SW 1271 (cell line): ENCODE data around the gene FBRS.
"Not testable (repeated sequence)": the region's sequence is repeated elsewhere in the genome, so short reads cannot be mapped to it uniquely, and the experiment has no call there.

ENCODE experiments used
- DNase-seq, 2 experiments: peaks; one replicate each; lab custom pipeline; 2025; lab: John Stamatoyannopoulos, UW

Gene FBRS

GRCh38 chr16:30657866-30658730 is at the start of gene FBRS:
Gene FBRS, plus strand, starts transcription at chr16:30658431. Its CDS starts 1,088 bp downstream, at chr16:30659519.
- peak; percentile 99 to 100 for DNase-seq

GRCh38 chr16:30609002-30609925 is 49.0 kb upstream of the FBRS start:
- DNase-seq: peak in 1 of 2 experiments; percentile 23

GRCh38 chr16:30609926-30610839 is 48.0 kb upstream of the FBRS start, which contains the start of gene ZNF689:
Gene ZNF689, minus strand, starts transcription at chr16:30610389. Its CDS starts 348 bp downstream, at chr16:30610041.
- DNase-seq: peak; percentile 92 to 97

GRCh38 chr16:30615358-30616091 is 42.7 kb upstream of the FBRS start:
- DNase-seq: peak in 1 of 2 experiments; percentile 16

- DNase-seq: no peak
Measured at GRCh38 chr16:30619202-30619601, 39.0 kb upstream of the FBRS start.

GRCh38 chr16:30619638-30620037 is 38.6 kb upstream of the FBRS start:
- no peak for DNase-seq

- DNase-seq: no peak
Measured at GRCh38 chr16:30620169-30620568, 38.1 kb upstream of the FBRS start.

GRCh38 chr16:30621765-30622164 is 36.5 kb upstream of the FBRS start:
- DNase-seq: no peak

GRCh38 chr16:30622455-30623032 is 35.7 kb upstream of the FBRS start:
- no peak for DNase-seq

- no peak for DNase-seq
Measured at GRCh38 chr16:30623536-30624283, 34.5 kb upstream of the FBRS start.

- no peak for DNase-seq
Measured at GRCh38 chr16:30626236-30626635, 32.0 kb upstream of the FBRS start.

- peak; percentile 36 to 70 for DNase-seq
Measured at GRCh38 chr16:30628628-30629540, 29.3 kb upstream of the FBRS start.

GRCh38 chr16:30632454-30632853 is 25.8 kb upstream of the FBRS start:
- not testable (repeated sequence) for DNase-seq

GRCh38 chr16:30633526-30633925 is 24.7 kb upstream of the FBRS start:
- DNase-seq: no peak

- no peak for DNase-seq
Measured at GRCh38 chr16:30636599-30636998, 21.6 kb upstream of the FBRS start.

- not testable (repeated sequence) for DNase-seq
Measured at GRCh38 chr16:30637139-30637538, 21.1 kb upstream of the FBRS start.

- DNase-seq: peak; percentile 40 to 80
Measured at GRCh38 chr16:30637944-30638343, 20.3 kb upstream of the FBRS start.

GRCh38 chr16:30641378-30641982 is 16.8 kb upstream of the FBRS start:
- DNase-seq: no peak
